HEK293 (cell line): ENCODE data around the gene KIAA1328.

ENCODE experiments used
- CTCF ChIA-PET: fragments of 350-600 bp; formaldehyde crosslinking; extraction: SDS; loops from one replicate; lab custom pipeline; 2021; ENCODE audit warnings: antibody characterized with exemption; lab: Yijun Ruan, JAX
- POLR2A ChIA-PET: fragments of 300-600 bp; formaldehyde crosslinking; extraction: SDS; loops from one replicate; lab custom pipeline; 2020; ENCODE audit warnings: antibody characterized with exemption, inconsistent platforms; lab: Yijun Ruan, JAX
- H3K27ac ChIP-seq: fragments of 200-500 bp; sonication (Bioruptor generic); 2 replicates; pipeline ENCODE4 v1.5.1; 2014; ENCODE audit warnings: low read depth, low read length, control low read depth, inconsistent platforms; ENCODE audit errors: extremely low read depth
- H3K36me3 ChIP-seq, 2 experiments: fragments of 200-500 bp in 1 of 2; sonication (Bioruptor generic) in 1 of 2; 1 replicate in 1 of 2; 2 replicates in 1 of 2; pipeline ENCODE4 v1.5.1; 2014 to 2017; ENCODE audit warnings: inconsistent platforms in 2 of 2, low read length in 2 of 2; ENCODE audit not compliant: control insufficient read depth in 2 of 2, insufficient read depth in 1 of 2
- H3K4me1 ChIP-seq: fragments of 200-500 bp; sonication (Bioruptor generic); 2 replicates; pipeline ENCODE4 v1.5.1; 2014; ENCODE audit warnings: mild to moderate bottlenecking, low read length, inconsistent platforms; ENCODE audit not compliant: control insufficient read depth, insufficient read depth
- H3K4me3 ChIP-seq: 2 replicates; pipeline ENCODE4 v1.5.1; 2011; ENCODE audit warnings: low read depth, mild to moderate bottlenecking, control low read depth, low read length, moderate library complexity
- H3K9me3 ChIP-seq: fragments of 200-500 bp; sonication (Bioruptor generic); 2 replicates; pipeline ENCODE4 v1.5.1; 2014; ENCODE audit warnings: low read depth, low read length, inconsistent platforms; ENCODE audit not compliant: control insufficient read depth, insufficient read depth
- GLIS2 ChIP-seq: fragments of 450-650 bp; formaldehyde crosslinking; IDR thresholded peaks from 2 replicates; pipeline ENCODE4 v1.5.1; 2016; ENCODE audit warnings: missing biosample characterization, missing genetic modification characterization
- PRDM6 ChIP-seq: fragments of 450-650 bp; formaldehyde crosslinking; IDR thresholded peaks from 2 replicates; pipeline ENCODE4 v1.5.1; 2017; ENCODE audit warnings: missing biosample characterization, missing genetic modification characterization
- RBAK ChIP-seq: fragments of 450-650 bp; formaldehyde crosslinking; IDR thresholded peaks from 2 replicates; pipeline ENCODE4 v1.5.1; 2016; ENCODE audit warnings: missing biosample characterization, missing genetic modification characterization
- ZBTB44 ChIP-seq: fragments of 450-650 bp; IDR thresholded peaks from 2 replicates; pipeline ENCODE4 v1.5.1; 2018; ENCODE audit warnings: missing biosample characterization, mild to moderate bottlenecking, missing genetic modification characterization
- ZBTB48 ChIP-seq: fragments of 450-650 bp; formaldehyde crosslinking; IDR thresholded peaks from 2 replicates; pipeline ENCODE4 v1.5.1; 2016; ENCODE audit warnings: missing biosample characterization, missing genetic modification characterization
- ZNF148 ChIP-seq: fragments of 450-650 bp; formaldehyde crosslinking; IDR thresholded peaks from 2 replicates; pipeline ENCODE4 v1.5.0; 2017; ENCODE audit warnings: missing biosample characterization, missing genetic modification characterization, borderline replicate concordance
- ZNF16 ChIP-seq: fragments of 450-650 bp; formaldehyde crosslinking; IDR thresholded peaks from 2 replicates; pipeline ENCODE4 v1.5.1; 2016; ENCODE audit warnings: low read depth, missing biosample characterization, missing genetic modification characterization
- ZNF202 ChIP-seq: fragments of 450-650 bp; formaldehyde crosslinking; IDR thresholded peaks from 2 replicates; pipeline ENCODE4 v1.5.1; 2016; ENCODE audit warnings: missing biosample characterization, missing genetic modification characterization, borderline replicate concordance
- ZNF26 ChIP-seq: fragments of 450-650 bp; formaldehyde crosslinking; IDR thresholded peaks from 2 replicates; pipeline ENCODE4 v1.5.1; 2016; ENCODE audit warnings: missing biosample characterization, missing genetic modification characterization
- ZNF311 ChIP-seq: fragments of 450-650 bp; formaldehyde crosslinking; IDR thresholded peaks from 2 replicates; pipeline ENCODE4 v1.5.1; 2017; ENCODE audit warnings: missing biosample characterization, missing genetic modification characterization, borderline replicate concordance
- ZNF433 ChIP-seq: fragments of 450-650 bp; formaldehyde crosslinking; IDR thresholded peaks from 2 replicates; pipeline ENCODE4 v1.5.1; 2016; ENCODE audit warnings: missing biosample characterization, missing genetic modification characterization, low read depth
- ZNF544 ChIP-seq: fragments of 450-650 bp; formaldehyde crosslinking; IDR thresholded peaks from 2 replicates; pipeline ENCODE4 v1.5.0; 2017; ENCODE audit warnings: missing biosample characterization, missing genetic modification characterization
- ZNF549 ChIP-seq: fragments of 450-650 bp; IDR thresholded peaks from 2 replicates; pipeline ENCODE4 v1.5.1; 2018; ENCODE audit warnings: missing biosample characterization, missing genetic modification characterization, mild to moderate bottlenecking, inconsistent platforms, moderate library complexity
- ZNF561 ChIP-seq: fragments of 450-650 bp; IDR thresholded peaks from 2 replicates; pipeline ENCODE4 v1.5.1; 2018; ENCODE audit warnings: missing biosample characterization, missing genetic modification characterization, borderline replicate concordance
- ZNF623 ChIP-seq: fragments of 450-650 bp; formaldehyde crosslinking; IDR thresholded peaks from 2 replicates; pipeline ENCODE4 v1.5.1; 2016; ENCODE audit warnings: missing biosample characterization, missing genetic modification characterization
- ZNF785 ChIP-seq: fragments of 450-650 bp; formaldehyde crosslinking; IDR thresholded peaks from 2 replicates; pipeline ENCODE4 v1.5.1; 2016; ENCODE audit warnings: missing biosample characterization, missing genetic modification characterization
- ZNF837 ChIP-seq: fragments of 450-650 bp; formaldehyde crosslinking; IDR thresholded peaks from 2 replicates; pipeline ENCODE4 v1.5.1; 2016; ENCODE audit warnings: missing biosample characterization, missing genetic modification characterization

Gene KIAA1328

GRCh38 chr18:36862182-36862581 is 33.3 kb downstream of the KIAA1328 start:
- Histone ChIP-seq H3K4me3 (no peak overlapping the region), H3K36me3 (no peaks in the 10 kb centered on the region), H3K27ac (no peak overlapping the region), H3K4me1 (no peaks in the 10 kb centered on the region), H3K9me3 (no peaks in the 10 kb centered on the region)
- TF ChIP-seq ZNF549 (tag by site-specific recombination): no peak
- no peak for TF ChIP-seq ZNF623 (tag by site-specific recombination)
- TF ChIP-seq ZNF433 (tag by site-specific recombination): no peak
- no peak for TF ChIP-seq GLIS2 (tag by site-specific recombination)
- no peak for TF ChIP-seq PRDM6 (tag by site-specific recombination)
- no peak for TF ChIP-seq ZNF785
- CTCF ChIA-PET: interaction anchor here (0.6 to 1.0 kb wide), 2 partner anchors 20 to 33 kb away, joined by 3 to 5 read pairs; partner anchors contain the start of gene KIAA1328
- POLR2A ChIA-PET: no interaction called here

- POLR2A ChIA-PET: no interaction called here
- TF ChIP-seq ZNF544 (no peak), ZNF202 (tag by site-specific recombination) (no peak), ZBTB44 (tag by site-specific recombination) (no peak), ZNF16 (no peak), RBAK (no peak), GLIS2 (tag by site-specific recombination) (no peak), ZNF148 (no peak), ZNF837 (no peak), ZNF561 (tag by site-specific recombination) (no peak), ZNF311 (tag by site-specific recombination) (no peak), ZBTB48 (tag by site-specific recombination) (no peak), ZNF26 (tag by site-specific recombination) (no peak)
- Histone ChIP-seq H3K4me3 (no peak overlapping the region), H3K27ac (no peak overlapping the region), H3K4me1 (no peaks in the 10 kb centered on the region), H3K36me3 (no peaks in the 10 kb centered on the region), H3K9me3 (no peaks in the 10 kb centered on the region)
- CTCF ChIA-PET: no interaction called here
Measured at GRCh38 chr18:36867056-36867455, 38.1 kb downstream of the KIAA1328 start.
